Naive B cell (primary cell): ENCODE measurements around the gene FAIM2. TPM values are rescaled to one million over a fixed set of nuclear protein-coding genes. Genes with fewer than 3 reads are reported as not detected.
"Not testable (repeated sequence)": the region's sequence is repeated elsewhere in the genome, so short reads cannot be mapped to it uniquely, and the experiment has no call there.

Source experiments
- ATAC-seq, 2 donors: fragments of 150-1000 bp; cut with Tn5 transposase; 2 replicates each; pipeline ENCODE4 v1.10.0; 2021; ENCODE audit warnings: low read depth in 2 of 2, mild to moderate bottlenecking in 2 of 2, moderate library complexity in 2 of 2
- DNase-seq: peaks from one replicate; pipeline ENCODE4 v3.0.0; 2022
- H3K27ac Mint-ChIP-seq, 6 donors: one replicate each; pipeline ENCODE4 v1.8.0; 2020 to 2022; ENCODE audit warnings: mild to moderate bottlenecking in 6 of 6, mixed read lengths in 6 of 6, moderate library complexity in 5 of 6, inconsistent platforms in 2 of 6
- H3K27me3 Mint-ChIP-seq, 3 donors: one replicate each; pipeline ENCODE4 v1.8.0; 2021 to 2022; ENCODE audit warnings: mixed read lengths in 3 of 3, mild to moderate bottlenecking in 1 of 3
- H3K36me3 Mint-ChIP-seq, 2 donors: one replicate each; pipeline ENCODE4 v1.8.0; 2020 to 2022; ENCODE audit warnings: mixed read lengths in 2 of 2, inconsistent platforms in 1 of 2, mild to moderate bottlenecking in 1 of 2
- H3K4me1 Mint-ChIP-seq, 3 donors: one replicate each; pipeline ENCODE4 v1.8.0; 2020 to 2022; ENCODE audit warnings: mixed read lengths in 3 of 3, inconsistent platforms in 1 of 3, mild to moderate bottlenecking in 1 of 3, moderate library complexity in 1 of 3
- H3K4me3 Mint-ChIP-seq, 8 donors: one replicate each; pipeline ENCODE4 v1.8.0; 2020 to 2022; ENCODE audit warnings: mild to moderate bottlenecking in 8 of 8, mixed read lengths in 8 of 8, moderate library complexity in 8 of 8, inconsistent platforms in 2 of 8
- H3K9me3 Mint-ChIP-seq, 7 donors: one replicate each; pipeline ENCODE4 v1.8.0; 2020 to 2022; ENCODE audit warnings: mixed read lengths in 7 of 7, mild to moderate bottlenecking in 5 of 7, inconsistent platforms in 2 of 7, moderate library complexity in 1 of 7
- polyA plus RNA-seq, 6 donors: library from polyadenylated mRNA; unstranded; fragments of 300-500 nt; fragmentation: Illumina TruSeq; gene quantifications; one replicate each; pipeline ENCODE4 v1.2.3, GENCODE V29; 2021; ENCODE audit warnings: low read depth in 6 of 6

Gene FAIM2
- polyA plus RNA-seq, 6 donors from 2014 or later = not detected

- DNase-seq (no peak), ATAC-seq (no peak)
- Mint-ChIP-seq H3K36me3 (no peaks in the 10 kb centered on the region), H3K4me1 (peaks cover 0 to 11% (median 0%) of the 10 kb centered on the region in 3 donors), H3K9me3 (peaks cover 0 to 22% (median 0%) of the 10 kb centered on the region in 7 donors), H3K27ac (peak overlapping the region in 1 of 6 donors; percentile 70), H3K27me3 (peaks cover 0 to 50% (median 50%) of the 10 kb centered on the region in 3 donors), H3K4me3 (peak overlapping the region in 1 of 8 donors; percentile 79)
These were observed 20.7 kb downstream of the FAIM2 start for GRCh38 chr12:49882851-49883464.

- Mint-ChIP-seq H3K4me3 (peak overlapping the region in 2 of 8 donors; percentile 44 to 79), H3K36me3 (no peaks in the 10 kb centered on the region), H3K9me3 (peaks cover 0 to 26% (median 0%) of the 10 kb centered on the region in 7 donors), H3K4me1 (peaks cover 0 to 11% (median 0%) of the 10 kb centered on the region in 3 donors), H3K27me3 (peaks cover 0 to 49% (median 47%) of the 10 kb centered on the region in 3 donors), H3K27ac (peak overlapping the region in 1 of 6 donors; percentile 70)
- ATAC-seq (no peak), DNase-seq (no peak)
These were observed 21.4 kb downstream of the FAIM2 start for GRCh38 chr12:49882248-49882850.

DNA sequence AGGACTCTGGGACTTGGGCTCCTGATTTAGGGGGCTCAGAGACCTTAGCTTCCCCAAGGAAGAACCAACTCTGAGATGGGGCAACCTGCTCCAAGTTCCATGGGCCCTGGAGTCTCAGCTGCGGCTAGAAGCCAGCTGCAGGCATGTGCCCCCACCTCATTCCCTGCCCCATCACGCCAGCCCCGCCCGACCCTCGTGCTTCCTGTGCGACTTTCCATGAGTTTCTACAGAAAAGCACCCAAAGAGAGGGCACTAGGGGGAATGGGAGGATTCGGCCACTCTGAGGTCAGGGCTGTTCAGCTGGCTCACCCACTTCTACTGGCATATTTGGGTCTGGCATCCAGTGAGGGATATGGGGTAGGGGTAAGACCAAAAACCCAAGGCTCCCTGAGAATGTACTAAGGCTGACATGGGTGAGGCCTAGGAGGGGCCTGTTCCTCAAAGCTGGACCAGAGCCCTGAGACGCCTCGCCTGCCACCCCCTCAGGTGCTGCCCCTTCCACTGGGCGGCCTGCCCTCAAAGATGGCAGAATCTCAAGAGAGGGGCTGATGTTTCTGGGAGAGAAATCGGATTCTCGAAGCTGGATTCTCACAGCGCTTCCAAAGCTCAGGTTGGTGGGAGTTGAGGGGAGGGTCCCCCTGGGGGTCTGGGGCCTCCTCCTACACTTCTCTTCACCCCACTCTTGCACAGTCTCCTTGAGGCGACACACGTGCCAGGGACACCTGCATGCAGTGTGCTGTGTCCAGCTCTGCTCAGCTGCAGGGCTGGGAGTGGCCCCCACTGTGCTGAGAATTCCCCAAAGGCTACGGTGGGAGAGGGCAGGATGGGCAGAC lies 22.1 kb downstream of the FAIM2 start:
- peaks cover 0 to 41% (median 40%) of the 10 kb centered on the region in 3 donors for H3K27me3 Mint-ChIP-seq
- DNase-seq (no peak), ATAC-seq (no peak)
- no peaks in the 10 kb centered on the region for H3K36me3 Mint-ChIP-seq
- no peak overlapping the region for H3K27ac Mint-ChIP-seq
- H3K4me3 Mint-ChIP-seq = peak overlapping the region in 1 of 8 donors; percentile 44
- peaks cover 0 to 26% (median 0%) of the 10 kb centered on the region in 7 donors for H3K9me3 Mint-ChIP-seq
- H3K4me1 Mint-ChIP-seq = peaks cover 0 to 11% (median 0%) of the 10 kb centered on the region in 3 donors

DNA sequence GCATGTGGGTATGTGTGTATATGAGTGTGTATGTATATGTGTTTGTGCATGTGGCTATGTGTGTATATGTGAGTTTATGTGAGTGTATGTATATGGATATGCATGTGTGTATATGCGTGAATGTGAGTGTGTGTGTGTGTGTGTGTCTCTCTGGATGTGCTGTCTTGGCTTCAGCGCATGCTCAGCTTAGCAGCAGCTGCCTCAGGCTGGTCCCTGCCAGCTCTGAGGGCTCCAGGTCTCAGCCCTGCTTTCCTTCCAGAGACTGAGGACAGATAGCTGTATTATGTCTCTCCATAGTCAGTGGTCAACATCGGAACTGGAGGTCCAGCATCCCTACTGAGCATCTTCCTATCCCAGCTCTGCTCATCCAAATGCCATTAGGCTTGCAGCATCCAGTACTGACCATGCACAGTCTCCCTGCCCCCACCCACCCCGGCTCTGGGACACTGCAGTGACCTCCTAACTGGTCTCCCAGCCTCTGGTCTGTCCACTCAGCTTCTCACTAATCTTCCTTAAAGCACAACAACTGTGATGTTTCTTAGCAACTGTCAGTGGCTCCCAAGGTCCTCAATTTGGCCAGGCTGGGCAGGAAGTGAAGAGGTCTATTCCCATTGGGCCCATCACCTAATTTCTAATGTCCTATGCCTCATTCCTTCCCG lies 22.8 kb downstream of the FAIM2 start:
- Mint-ChIP-seq H3K4me1 (peaks cover 0 to 11% (median 0%) of the 10 kb centered on the region in 3 donors), H3K4me3 (no peak overlapping the region), H3K27me3 (peaks cover 0 to 34% (median 33%) of the 10 kb centered on the region in 3 donors), H3K36me3 (no peaks in the 10 kb centered on the region), H3K27ac (peak overlapping the region in 1 of 6 donors; percentile 86), H3K9me3 (peaks cover 0 to 26% (median 0%) of the 10 kb centered on the region in 7 donors)
- DNase-seq (no peak), ATAC-seq (no peak)

DNA sequence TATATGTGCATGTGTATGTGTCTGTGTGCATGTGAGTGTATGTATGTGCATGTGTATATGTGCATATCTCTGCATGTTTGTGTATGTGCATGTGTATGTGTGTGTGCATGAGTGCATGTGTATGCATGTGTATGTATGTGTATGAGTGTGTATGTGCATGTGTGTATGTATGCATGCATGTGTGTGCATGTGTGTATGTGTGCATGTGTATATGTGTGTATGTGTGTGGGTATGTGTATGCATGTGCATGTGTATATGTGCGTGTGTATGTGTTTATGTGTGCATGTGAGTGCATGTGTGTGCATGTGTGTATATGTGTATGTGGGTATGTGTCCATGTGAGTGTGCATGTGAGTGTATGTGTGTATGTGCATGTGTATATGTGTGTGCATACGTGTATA lies 24.6 kb downstream of the FAIM2 start:
- H3K36me3 Mint-ChIP-seq, H3K4me3 Mint-ChIP-seq, DNase-seq, ATAC-seq, H3K27ac Mint-ChIP-seq: not testable (repeated sequence)
- Mint-ChIP-seq H3K4me1 (peaks cover 0 to 11% (median 0%) of the 10 kb centered on the region in 3 donors), H3K9me3 (peaks cover 0 to 26% (median 0%) of the 10 kb centered on the region in 7 donors), H3K27me3 (peaks cover 0 to 26% (median 14%) of the 10 kb centered on the region in 3 donors)

DNA sequence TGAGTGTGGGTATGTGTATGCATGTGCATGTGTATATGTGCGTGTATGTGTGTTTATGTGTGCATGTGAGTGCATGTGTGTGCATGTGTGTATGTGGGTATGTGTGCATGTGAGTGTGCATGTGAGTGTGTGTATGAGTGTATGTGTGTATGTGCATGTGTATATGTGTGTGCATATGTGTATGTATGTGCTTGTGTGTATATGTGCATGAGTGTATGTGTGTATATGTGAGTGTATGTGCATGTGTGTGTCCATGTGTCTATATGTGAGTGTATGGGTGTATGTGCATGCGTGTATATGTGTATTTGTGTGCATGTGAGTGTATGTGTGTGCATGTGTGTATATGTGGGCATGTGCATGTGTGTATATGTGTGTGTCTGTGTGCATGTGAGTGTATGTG lies 25.7 kb downstream of the FAIM2 start:
- ATAC-seq = no peak
- no peak overlapping the region for H3K4me3 Mint-ChIP-seq

DNA sequence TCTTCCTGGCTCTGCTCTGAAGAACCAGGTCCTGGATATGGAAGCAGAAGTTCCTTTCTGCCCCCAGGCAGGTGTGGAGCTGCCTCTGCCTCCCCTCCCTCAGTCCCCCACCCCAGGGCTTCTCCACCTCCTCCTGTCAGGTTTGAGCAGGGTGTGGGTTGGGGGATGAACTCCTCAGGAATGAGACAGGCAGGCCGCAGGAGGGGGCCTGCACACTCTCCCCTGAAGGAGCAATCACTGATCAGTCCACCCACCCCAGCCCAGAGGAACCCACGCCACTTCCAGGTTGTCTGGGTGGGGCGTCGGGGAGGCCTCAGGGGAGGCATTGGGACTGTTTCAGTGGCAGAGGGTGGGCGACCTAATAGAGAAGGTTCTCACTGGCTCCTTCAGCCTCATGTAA lies 26.6 kb downstream of the FAIM2 start:
- Mint-ChIP-seq H3K4me3 (no peak overlapping the region), H3K9me3 (peaks cover 0 to 26% (median 0%) of the 10 kb centered on the region in 7 donors), H3K27ac (no peak overlapping the region), H3K27me3 (peaks cover 0 to 8% (median 0%) of the 10 kb centered on the region in 3 donors), H3K4me1 (peaks cover 0 to 11% (median 0%) of the 10 kb centered on the region in 3 donors), H3K36me3 (no peaks in the 10 kb centered on the region)
- no peak for ATAC-seq
- DNase-seq = no peak

More for the DNA sequence above, 25.7 kb downstream of the FAIM2 start:
- peaks cover 0 to 11% (median 0%) of the 10 kb centered on the region in 3 donors for H3K4me1 Mint-ChIP-seq
- H3K27me3 Mint-ChIP-seq = peaks cover 0 to 15% (median 4%) of the 10 kb centered on the region in 3 donors
- peaks cover 0 to 26% (median 0%) of the 10 kb centered on the region in 7 donors for H3K9me3 Mint-ChIP-seq
- DNase-seq = no peak
- H3K27ac Mint-ChIP-seq = no peak overlapping the region
- no peaks in the 10 kb centered on the region for H3K36me3 Mint-ChIP-seq

GRCh38 chr12:49876070-49876469 lies 27.6 kb downstream of the FAIM2 start:
- no peak for DNase-seq
- Mint-ChIP-seq H3K4me1 (peaks cover 0 to 11% (median 0%) of the 10 kb centered on the region in 3 donors), H3K9me3 (peaks cover 0 to 26% (median 0%) of the 10 kb centered on the region in 7 donors), H3K27ac (no peak overlapping the region), H3K27me3 (peaks cover 0 to 8% (median 0%) of the 10 kb centered on the region in 3 donors), H3K36me3 (no peaks in the 10 kb centered on the region), H3K4me3 (no peak overlapping the region)
- no peak for ATAC-seq

GRCh38 chr12:49875115-49875720 lies 28.5 kb downstream of the FAIM2 start:
- H3K36me3 Mint-ChIP-seq = no peaks in the 10 kb centered on the region
- H3K27ac Mint-ChIP-seq = no peak overlapping the region
- H3K4me1 Mint-ChIP-seq = peaks cover 0 to 5% (median 0%) of the 10 kb centered on the region in 3 donors
- no peak overlapping the region for H3K4me3 Mint-ChIP-seq
- peaks cover 0 to 8% (median 0%) of the 10 kb centered on the region in 3 donors for H3K27me3 Mint-ChIP-seq
- no peak for ATAC-seq
- peaks cover 0 to 26% (median 0%) of the 10 kb centered on the region in 7 donors for H3K9me3 Mint-ChIP-seq
- no peak for DNase-seq

GRCh38 chr12:49874142-49874897 lies 29.4 kb downstream of the FAIM2 start:
- H3K36me3 Mint-ChIP-seq = no peaks in the 10 kb centered on the region
- H3K4me1 Mint-ChIP-seq = no peaks in the 10 kb centered on the region
- ATAC-seq = no peak
- peaks cover 0 to 17% (median 0%) of the 10 kb centered on the region in 7 donors for H3K9me3 Mint-ChIP-seq
- H3K27ac Mint-ChIP-seq = no peak overlapping the region
- H3K4me3 Mint-ChIP-seq = no peak overlapping the region
- no peak for DNase-seq
- peaks cover 0 to 8% (median under 1%) of the 10 kb centered on the region in 3 donors for H3K27me3 Mint-ChIP-seq

DNA sequence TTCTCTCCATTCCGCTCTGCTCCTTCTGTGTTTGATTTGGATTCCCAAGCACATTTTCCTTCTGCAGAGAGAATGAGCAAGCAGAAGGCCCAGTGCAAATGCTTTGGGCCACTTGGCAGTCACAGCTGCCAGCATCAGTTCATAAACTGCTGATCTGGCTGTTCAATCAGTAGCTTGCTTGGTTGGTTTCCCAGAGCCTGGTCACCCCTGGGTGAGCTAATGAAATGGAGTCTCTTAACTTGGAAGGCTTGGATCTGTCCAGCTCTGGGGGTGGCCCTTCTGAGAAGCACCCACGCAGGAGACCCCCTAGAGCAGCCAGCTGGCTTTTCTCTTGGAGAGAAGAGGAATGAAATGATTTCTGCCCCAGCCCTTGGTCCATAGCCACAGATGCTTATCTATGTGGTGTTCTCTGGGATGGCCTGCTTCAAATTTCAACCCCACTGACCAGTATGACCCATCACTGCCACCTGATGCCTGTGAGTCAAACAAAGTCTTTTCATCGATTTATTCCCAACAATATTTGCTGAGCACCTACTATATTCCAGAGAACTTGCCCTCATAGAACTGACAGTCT lies 30.3 kb downstream of the FAIM2 start:
- Mint-ChIP-seq H3K9me3 (peaks cover 0 to 9% (median 0%) of the 10 kb centered on the region in 7 donors), H3K4me3 (no peak overlapping the region), H3K27ac (no peak overlapping the region), H3K4me1 (no peaks in the 10 kb centered on the region), H3K36me3 (no peaks in the 10 kb centered on the region), H3K27me3 (peaks cover 0 to 8% (median 6%) of the 10 kb centered on the region in 3 donors)
- no peak for DNase-seq
- ATAC-seq = no peak

DNA sequence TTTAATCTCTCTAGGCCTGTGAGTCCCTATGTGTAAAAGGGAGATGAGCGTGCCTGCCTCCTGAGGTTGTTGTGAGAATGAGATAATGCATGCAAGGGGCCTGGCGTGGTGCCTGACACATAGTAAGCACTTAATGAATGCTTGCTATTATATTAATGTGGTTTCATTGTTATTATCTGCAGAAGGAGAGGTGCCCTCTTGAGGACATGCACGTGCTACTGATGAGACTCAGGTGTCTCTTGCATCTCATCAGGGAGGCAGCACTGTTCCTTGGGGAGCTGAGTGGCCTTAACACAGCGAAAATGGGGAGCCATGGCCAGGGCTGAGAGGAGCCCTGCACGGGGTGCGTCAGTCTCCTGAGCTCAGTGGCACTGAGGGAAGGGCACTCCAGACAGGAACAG lies 30.9 kb downstream of the FAIM2 start:
- peaks cover 0 to 2% (median 0%) of the 10 kb centered on the region in 3 donors for H3K4me1 Mint-ChIP-seq
- no peaks in the 10 kb centered on the region for H3K36me3 Mint-ChIP-seq
- peaks cover 0 to 2% (median 0%) of the 10 kb centered on the region in 7 donors for H3K9me3 Mint-ChIP-seq
- no peak overlapping the region for H3K27ac Mint-ChIP-seq
- peaks cover 0 to 11% (median 9%) of the 10 kb centered on the region in 3 donors for H3K27me3 Mint-ChIP-seq
- ATAC-seq = no peak
- H3K4me3 Mint-ChIP-seq = peak overlapping the region in 1 of 8 donors; percentile 8
- no peak for DNase-seq
